ENCODE results near the gene LRRC75B.

Gene LRRC75B

DNA sequence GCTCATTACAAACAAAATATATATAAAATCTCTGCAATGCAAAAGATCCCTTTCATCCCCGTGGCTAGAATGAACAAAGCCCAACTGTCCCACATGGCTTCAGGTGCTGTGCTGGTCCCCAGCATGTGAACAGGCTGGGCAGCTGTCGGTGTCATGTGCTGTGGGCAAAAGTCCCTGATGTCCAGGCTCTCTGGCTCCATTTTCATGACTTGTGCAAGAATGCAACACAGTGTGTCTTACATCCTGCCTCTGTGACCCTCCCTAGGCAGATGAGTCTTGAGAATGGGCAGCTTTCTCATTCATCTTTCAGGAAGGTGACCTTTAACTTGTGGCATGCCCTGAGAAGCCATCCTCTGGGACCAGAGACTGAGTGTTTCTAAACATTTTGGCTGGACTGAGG lies 52.4 kb downstream of the LRRC75B start:
- no peak for DNase-seq (ENCODE audit: low spot score)
- TF ChIP-seq, protein P1, sequence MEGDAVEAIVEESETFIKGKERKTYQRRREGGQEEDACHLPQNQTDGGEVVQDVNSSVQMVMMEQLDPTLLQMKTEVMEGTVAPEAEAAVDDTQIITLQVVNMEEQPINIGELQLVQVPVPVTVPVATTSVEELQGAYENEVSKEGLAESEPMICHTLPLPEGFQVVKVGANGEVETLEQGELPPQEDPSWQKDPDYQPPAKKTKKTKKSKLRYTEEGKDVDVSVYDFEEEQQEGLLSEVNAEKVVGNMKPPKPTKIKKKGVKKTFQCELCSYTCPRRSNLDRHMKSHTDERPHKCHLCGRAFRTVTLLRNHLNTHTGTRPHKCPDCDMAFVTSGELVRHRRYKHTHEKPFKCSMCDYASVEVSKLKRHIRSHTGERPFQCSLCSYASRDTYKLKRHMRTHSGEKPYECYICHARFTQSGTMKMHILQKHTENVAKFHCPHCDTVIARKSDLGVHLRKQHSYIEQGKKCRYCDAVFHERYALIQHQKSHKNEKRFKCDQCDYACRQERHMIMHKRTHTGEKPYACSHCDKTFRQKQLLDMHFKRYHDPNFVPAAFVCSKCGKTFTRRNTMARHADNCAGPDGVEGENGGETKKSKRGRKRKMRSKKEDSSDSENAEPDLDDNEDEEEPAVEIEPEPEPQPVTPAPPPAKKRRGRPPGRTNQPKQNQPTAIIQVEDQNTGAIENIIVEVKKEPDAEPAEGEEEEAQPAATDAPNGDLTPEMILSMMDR (IDR thresholded peaks at IDR 0.05; ENCODE audit: extremely low read depth, insufficient read depth, missing control alignments), result no peak
- in situ Hi-C loops (cut with MboI; ENCODE audit: low pct_unique_long_range_greater_than_20kb, low sequenced_read_pairs, unreplicated experiment), result no loop called here

DNA sequence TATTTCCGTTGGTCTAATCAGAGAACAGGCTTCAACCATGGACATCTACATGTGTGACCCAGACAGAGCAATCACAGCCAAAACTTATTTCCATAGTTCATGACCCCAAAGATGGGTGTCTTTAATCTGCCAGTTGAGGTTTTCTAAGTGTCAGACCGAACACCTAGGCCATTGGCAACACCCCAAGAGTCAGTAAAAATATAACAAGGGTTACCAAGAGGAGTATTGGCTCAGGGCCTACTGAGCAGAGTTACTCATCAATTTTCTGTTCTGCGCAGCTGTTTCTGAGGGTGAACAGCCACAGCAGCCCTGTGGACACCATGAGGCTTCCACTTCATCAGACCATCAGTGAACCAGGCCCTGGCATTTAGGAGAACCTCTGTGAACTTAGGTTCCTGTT lies 56.8 kb downstream of the LRRC75B start:
- in situ Hi-C loops (cut with MboI; ENCODE audit: low pct_unique_long_range_greater_than_20kb, low sequenced_read_pairs, unreplicated experiment), result no loop called here

More for the DNA sequence above, 56.8 kb downstream of the LRRC75B start:
- TF ChIP-seq, protein P1 (IDR thresholded peaks at IDR 0.05; ENCODE audit: extremely low read depth, insufficient read depth, missing control alignments), result no peak
- no peak for DNase-seq (ENCODE audit: low spot score)
